ENCODE measurements around the gene L3MBTL4. TPM values are rescaled to one million over a fixed set of nuclear protein-coding genes. Genes with fewer than 3 reads are reported as not detected.

The L3MBTL4 gene
- total and polyA plus RNA-seq, 7 experiments from 2014 or later, result 0.05 to 7.6 (median 0.49) TPM

DNA sequence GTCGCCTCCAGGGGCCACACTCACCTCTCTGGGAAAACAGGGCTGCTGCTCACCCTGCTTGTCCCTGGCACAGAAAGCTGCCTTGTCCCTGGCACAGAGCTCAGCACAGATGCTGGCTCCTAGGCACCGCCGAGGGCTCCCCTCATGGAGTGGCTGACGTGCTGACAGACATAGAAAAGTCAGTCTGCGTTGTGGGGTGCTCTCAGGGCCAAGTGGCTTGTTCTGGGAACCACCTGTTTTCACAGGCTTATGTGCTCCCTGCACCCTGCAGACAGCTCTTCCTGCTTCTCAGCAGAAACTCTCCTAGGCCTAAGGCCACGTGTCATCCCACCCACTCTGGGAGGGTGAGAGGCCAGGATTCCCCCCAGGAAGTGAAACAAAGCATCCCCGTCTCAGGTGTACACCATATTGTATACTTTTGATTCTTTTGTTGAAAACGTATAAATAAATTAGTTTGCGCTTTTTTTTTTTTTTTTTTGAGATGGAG, 434.7 kb downstream of the L3MBTL4 start:
- Histone ChIP-seq H3K4me1 (ENCODE audit: control insufficient read depth in 2 of 2, insufficient read depth in 2 of 2, low read length in 2 of 2) (no peaks in the 10 kb centered on the region), H3K9me3 (ENCODE audit: control insufficient read depth in 2 of 3, low read length in 3 of 3) (no peaks in the 10 kb centered on the region), H3K27ac (ENCODE audit: low read depth, low read length) (no peak overlapping the region), H3K27me3 (ENCODE audit: control insufficient read depth in 2 of 2, insufficient read depth in 2 of 2, low read length in 2 of 2) (no peaks in the 10 kb centered on the region), H3K36me3 (ENCODE audit: control insufficient read depth in 2 of 3, insufficient read depth in 3 of 3, low read length in 3 of 3) (no peaks in the 10 kb centered on the region), H3K4me3 (ENCODE audit: low read length) (no peak overlapping the region)
- Mint-ChIP-seq H3K27me3 (peaks cover 0 to 1% (median 0%) of the 10 kb centered on the region in 5 donors), H3K36me3 (no peaks in the 10 kb centered on the region), H3K27ac (peak overlapping the region in 1 of 9 donors; percentile 72), H3K4me3 (no peak overlapping the region), H3K9me3 (no peaks in the 10 kb centered on the region), H3K4me1 (peaks cover 0 to 11% (median 0%) of the 10 kb centered on the region in 7 donors)
- DNase-seq, result no peak
- intact Hi-C loops (cut with micrococcal nuclease), result no loop called here
- ATAC-seq, result no peak
- ChIA-PET CTCF (no interaction called here), POLR2A (no interaction called here)

DNA sequence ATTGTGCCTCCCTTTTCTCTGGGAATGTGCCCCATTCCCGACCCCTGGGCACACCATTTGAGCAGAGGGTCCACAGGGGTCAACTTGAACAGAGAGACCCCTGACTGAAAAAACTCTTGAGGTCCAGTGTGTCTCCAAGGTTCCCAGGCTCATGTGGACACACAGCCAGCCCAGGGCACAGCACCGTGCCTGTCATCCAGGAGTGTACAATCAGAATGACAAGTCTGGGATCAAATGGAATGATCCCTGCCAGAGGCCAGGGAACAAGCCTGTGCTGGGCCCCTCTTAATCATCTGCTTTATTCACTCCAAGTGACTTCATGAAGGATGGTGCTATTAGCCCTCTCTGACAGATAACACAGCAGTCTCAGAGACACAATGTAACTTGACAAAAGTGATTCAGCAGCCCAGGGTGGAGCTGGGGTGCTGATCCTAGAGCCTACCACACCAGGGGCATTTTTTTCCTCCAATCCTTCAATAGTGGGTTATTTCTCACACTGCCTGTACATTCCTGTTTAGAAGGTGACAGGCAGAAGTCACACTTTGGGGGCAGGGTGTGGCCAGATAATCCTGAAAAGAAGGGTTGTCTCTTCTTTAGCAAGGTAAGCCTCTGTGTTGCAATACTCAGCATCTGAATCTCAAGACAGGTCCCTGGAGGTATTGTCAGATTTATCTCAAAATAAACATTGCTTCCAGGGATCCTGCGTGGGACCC, 435.4 kb downstream of the L3MBTL4 start:
- no peaks in the 10 kb centered on the region for H3K9me3 ChIP-seq (ENCODE audit: control insufficient read depth in 2 of 3, low read length in 3 of 3)
- no peak for ATAC-seq
- H3K9me3 Mint-ChIP-seq, result no peaks in the 10 kb centered on the region
- no peaks in the 10 kb centered on the region for H3K4me1 ChIP-seq (ENCODE audit: control insufficient read depth in 2 of 2, insufficient read depth in 2 of 2, low read length in 2 of 2)
- H3K36me3 Mint-ChIP-seq, result no peaks in the 10 kb centered on the region
- H3K36me3 ChIP-seq (ENCODE audit: control insufficient read depth in 2 of 3, insufficient read depth in 3 of 3, low read length in 3 of 3), result no peaks in the 10 kb centered on the region
- peaks cover 0 to 13% (median 0%) of the 10 kb centered on the region in 7 donors for H3K4me1 Mint-ChIP-seq
- no peak overlapping the region for H3K27ac ChIP-seq (ENCODE audit: low read depth, low read length)
- CTCF ChIA-PET, result no interaction called here
- H3K4me3 ChIP-seq (ENCODE audit: low read length), result no peak overlapping the region
- intact Hi-C loops (cut with micrococcal nuclease), result no loop called here
- no peak overlapping the region for H3K4me3 Mint-ChIP-seq
- H3K27ac Mint-ChIP-seq, result no peak overlapping the region
- H3K27me3 ChIP-seq (ENCODE audit: control insufficient read depth in 2 of 2, insufficient read depth in 2 of 2, low read length in 2 of 2), result no peaks in the 10 kb centered on the region
- no peaks in the 10 kb centered on the region for H3K27me3 Mint-ChIP-seq
- POLR2A ChIA-PET, result no interaction called here
- DNase-seq, result no peak

DNA sequence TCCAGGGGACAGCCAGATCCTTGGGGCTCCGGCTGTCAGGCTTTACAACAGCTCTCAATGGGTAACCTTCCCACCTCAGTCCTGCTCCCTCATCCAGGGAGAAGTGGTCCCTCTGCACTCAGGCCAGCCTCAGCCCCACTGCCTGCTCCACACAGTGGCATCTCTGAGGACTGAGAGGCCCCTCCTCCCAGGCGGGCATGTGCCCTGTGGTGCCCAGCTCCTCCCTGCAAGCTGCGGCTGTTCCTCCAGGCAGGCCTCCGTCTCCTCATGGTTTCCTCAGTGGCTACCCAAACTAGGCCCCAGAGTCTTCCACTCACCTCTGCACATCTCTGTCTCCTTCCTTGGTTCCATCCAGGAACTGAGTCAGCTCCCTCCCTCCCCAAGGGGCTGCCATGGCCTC, 437.7 kb downstream of the L3MBTL4 start:
- Histone ChIP-seq H3K9me3 (ENCODE audit: control insufficient read depth in 2 of 3, low read length in 3 of 3) (no peaks in the 10 kb centered on the region), H3K4me3 (ENCODE audit: low read length) (no peak overlapping the region), H3K27ac (ENCODE audit: low read depth, low read length) (no peak overlapping the region), H3K36me3 (ENCODE audit: control insufficient read depth in 2 of 3, insufficient read depth in 3 of 3, low read length in 3 of 3) (no peaks in the 10 kb centered on the region), H3K27me3 (ENCODE audit: control insufficient read depth in 2 of 2, insufficient read depth in 2 of 2, low read length in 2 of 2) (no peaks in the 10 kb centered on the region), H3K4me1 (ENCODE audit: control insufficient read depth in 2 of 2, insufficient read depth in 2 of 2, low read length in 2 of 2) (no peaks in the 10 kb centered on the region)
- H3K36me3 Mint-ChIP-seq, result no peaks in the 10 kb centered on the region
- no peaks in the 10 kb centered on the region for H3K9me3 Mint-ChIP-seq
- ATAC-seq, result no peak
- no peak for DNase-seq
- no peak overlapping the region for H3K4me3 Mint-ChIP-seq
- H3K27me3 Mint-ChIP-seq, result peaks cover 0 to 7% (median 0%) of the 10 kb centered on the region in 5 donors
- H3K4me1 Mint-ChIP-seq, result peaks cover 0 to 13% (median 0%) of the 10 kb centered on the region in 7 donors
- no peak overlapping the region for H3K27ac Mint-ChIP-seq
- ChIA-PET CTCF (no interaction called here), POLR2A (no interaction called here)
- intact Hi-C loops (cut with micrococcal nuclease), result no loop called here

DNA sequence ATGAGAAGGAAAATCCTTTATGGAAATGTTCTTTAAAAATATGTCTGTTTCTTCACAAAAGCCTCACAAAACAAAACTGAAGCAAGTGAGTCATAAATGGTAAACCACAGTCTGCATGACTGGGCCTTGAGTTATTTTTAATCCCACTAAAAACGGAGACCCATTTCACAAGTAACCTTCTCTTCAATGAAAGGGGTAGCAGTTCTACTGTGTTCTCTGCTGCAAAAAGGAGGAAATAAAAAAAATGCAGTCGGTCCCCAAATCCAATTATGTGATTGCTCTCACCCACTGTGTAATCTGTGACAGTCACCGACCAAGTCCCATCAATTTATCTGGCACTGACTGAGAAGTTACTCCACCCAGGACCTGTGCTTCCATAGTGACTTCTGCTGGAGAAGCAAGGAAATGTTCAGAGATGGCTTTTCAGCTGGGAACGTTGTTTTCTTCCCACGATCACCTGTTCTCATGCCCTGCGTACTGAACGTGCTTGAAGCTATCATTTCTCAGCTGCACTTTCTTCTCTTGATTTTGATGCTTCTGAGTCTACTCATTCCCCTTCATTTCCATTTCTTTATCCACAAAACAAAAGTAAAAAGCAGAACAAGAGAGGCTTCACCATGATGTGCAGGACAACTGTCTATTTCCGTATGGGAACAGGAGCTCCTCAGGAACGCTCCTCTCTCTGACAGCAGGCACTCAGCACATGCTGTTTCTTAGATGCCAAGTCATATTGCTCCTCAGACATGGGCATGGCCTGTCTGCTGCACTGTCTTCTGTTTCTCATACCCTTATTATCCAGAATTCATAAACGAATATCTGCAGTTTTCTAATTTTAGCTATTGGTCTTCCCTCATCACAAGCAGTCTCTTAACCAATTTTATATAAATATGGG, 439.4 kb downstream of the L3MBTL4 start:
- peaks cover 0 to 3% of the 10 kb centered on the region in 2 donors for H3K4me1 ChIP-seq (ENCODE audit: control insufficient read depth in 2 of 2, insufficient read depth in 2 of 2, low read length in 2 of 2)
- ChIA-PET CTCF (no interaction called here), POLR2A (no interaction called here)
- no peak overlapping the region for H3K27ac ChIP-seq (ENCODE audit: low read depth, low read length)
- no peaks in the 10 kb centered on the region for H3K36me3 Mint-ChIP-seq
- peaks cover 0 to 12% (median 0%) of the 10 kb centered on the region in 5 donors for H3K27me3 Mint-ChIP-seq
- no peak overlapping the region for H3K27ac Mint-ChIP-seq
- H3K4me3 ChIP-seq (ENCODE audit: low read length), result no peak overlapping the region
- H3K4me1 Mint-ChIP-seq, result peaks cover 0 to 13% (median 3%) of the 10 kb centered on the region in 7 donors
- no peaks in the 10 kb centered on the region for H3K27me3 ChIP-seq (ENCODE audit: control insufficient read depth in 2 of 2, insufficient read depth in 2 of 2, low read length in 2 of 2)
- DNase-seq, result no peak
- H3K9me3 Mint-ChIP-seq, result no peaks in the 10 kb centered on the region
- no peak for ATAC-seq
- no peaks in the 10 kb centered on the region for H3K36me3 ChIP-seq (ENCODE audit: control insufficient read depth in 2 of 3, insufficient read depth in 3 of 3, low read length in 3 of 3)
- H3K4me3 Mint-ChIP-seq, result no peak overlapping the region
- intact Hi-C loops (cut with micrococcal nuclease), result no loop called here
- H3K9me3 ChIP-seq (ENCODE audit: control insufficient read depth in 2 of 3, low read length in 3 of 3), result no peaks in the 10 kb centered on the region

DNA sequence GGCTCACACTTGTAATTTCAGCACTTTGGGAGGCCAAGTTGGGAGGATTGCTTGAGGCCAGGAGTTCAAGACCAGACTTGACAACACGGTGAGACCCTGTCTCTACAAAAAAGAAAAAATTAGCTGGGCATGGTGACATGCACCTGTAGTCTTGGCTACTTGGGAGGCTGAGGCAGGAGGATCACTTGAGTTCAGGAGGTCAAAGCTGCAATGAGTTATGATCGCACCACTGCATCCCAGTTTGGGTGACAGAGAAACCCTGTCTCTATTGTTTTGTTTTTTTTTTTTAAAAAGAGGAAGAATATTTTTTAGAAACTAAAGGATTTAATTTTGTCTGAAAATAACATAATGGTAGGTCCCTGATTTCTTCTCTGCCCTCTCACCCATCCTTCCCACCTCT, 440.0 kb downstream of the L3MBTL4 start:
- intact Hi-C loops (cut with micrococcal nuclease), result no loop called here
- Histone ChIP-seq H3K4me3 (ENCODE audit: low read length) (no peak overlapping the region), H3K9me3 (ENCODE audit: control insufficient read depth in 2 of 3, low read length in 3 of 3) (no peaks in the 10 kb centered on the region), H3K27me3 (ENCODE audit: control insufficient read depth in 2 of 2, insufficient read depth in 2 of 2, low read length in 2 of 2) (no peaks in the 10 kb centered on the region), H3K27ac (ENCODE audit: low read depth, low read length) (no peak overlapping the region), H3K36me3 (ENCODE audit: control insufficient read depth in 2 of 3, insufficient read depth in 3 of 3, low read length in 3 of 3) (no peaks in the 10 kb centered on the region), H3K4me1 (ENCODE audit: control insufficient read depth in 2 of 2, insufficient read depth in 2 of 2, low read length in 2 of 2) (peaks cover 0 to 7% of the 10 kb centered on the region in 2 donors)
- no peak for DNase-seq
- no peak for ATAC-seq
- ChIA-PET POLR2A (no interaction called here), CTCF (interaction anchor here (0.6 kb wide), 1 partner anchor 266 kb away, joined by 4 read pairs; no protein-coding TSS in a partner anchor)
- H3K4me1 Mint-ChIP-seq, result peaks cover 0 to 17% (median 10%) of the 10 kb centered on the region in 7 donors
- no peak overlapping the region for H3K27ac Mint-ChIP-seq
- H3K36me3 Mint-ChIP-seq, result no peaks in the 10 kb centered on the region
- no peaks in the 10 kb centered on the region for H3K9me3 Mint-ChIP-seq
- no peak overlapping the region for H3K4me3 Mint-ChIP-seq
- H3K27me3 Mint-ChIP-seq, result peaks cover 0 to 12% (median 0%) of the 10 kb centered on the region in 5 donors

DNA sequence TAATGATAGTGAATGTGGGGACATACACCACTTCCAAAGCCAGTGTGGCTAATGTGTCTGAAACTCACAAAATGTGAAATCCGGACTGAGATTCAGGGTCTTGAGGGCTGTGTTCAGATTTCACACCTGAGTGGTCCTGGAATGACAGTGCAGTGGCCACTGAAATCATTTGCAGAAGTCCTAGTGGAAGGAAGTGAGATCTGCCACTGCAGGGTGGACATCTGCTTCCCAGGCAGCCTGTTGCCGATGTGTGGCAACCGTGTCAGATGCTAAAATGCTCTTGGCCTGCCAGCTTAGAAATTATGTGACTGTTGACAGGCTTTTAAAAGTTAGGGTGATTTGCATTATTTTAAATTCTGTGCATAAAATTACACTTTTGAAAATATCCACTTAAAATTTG, 441.6 kb downstream of the L3MBTL4 start:
- ChIA-PET CTCF (no interaction called here), POLR2A (no interaction called here)
- Mint-ChIP-seq H3K9me3 (no peaks in the 10 kb centered on the region), H3K36me3 (no peaks in the 10 kb centered on the region), H3K4me3 (no peak overlapping the region), H3K4me1 (peaks cover 0 to 17% (median 14%) of the 10 kb centered on the region in 7 donors), H3K27me3 (peaks cover 0 to 12% (median 0%) of the 10 kb centered on the region in 5 donors), H3K27ac (no peak overlapping the region)
- no peaks in the 10 kb centered on the region for H3K9me3 ChIP-seq (ENCODE audit: control insufficient read depth in 2 of 3, low read length in 3 of 3)
- ATAC-seq (no peak), DNase-seq (no peak)
- no peak overlapping the region for H3K27ac ChIP-seq (ENCODE audit: low read depth, low read length)
- intact Hi-C loops (cut with micrococcal nuclease), result no loop called here
- H3K36me3 ChIP-seq (ENCODE audit: control insufficient read depth in 2 of 3, insufficient read depth in 3 of 3, low read length in 3 of 3), result no peaks in the 10 kb centered on the region
- H3K4me1 ChIP-seq (ENCODE audit: control insufficient read depth in 2 of 2, insufficient read depth in 2 of 2, low read length in 2 of 2), result peaks cover 0 to 7% of the 10 kb centered on the region in 2 donors
- no peaks in the 10 kb centered on the region for H3K27me3 ChIP-seq (ENCODE audit: control insufficient read depth in 2 of 2, insufficient read depth in 2 of 2, low read length in 2 of 2)
- H3K4me3 ChIP-seq (ENCODE audit: low read length), result no peak overlapping the region

All from naive thymus-derived CD4-positive, alpha-beta T cell (primary cell).